Measurements from ENCODE around the gene KLRG1. TPM values are rescaled to one million over a fixed set of nuclear protein-coding genes. Genes with fewer than 3 reads are reported as not detected.

The KLRG1 gene
- polyA plus RNA-seq (2012; ENCODE audit: insufficient read length, low read depth), result 1.2 TPM

DNA sequence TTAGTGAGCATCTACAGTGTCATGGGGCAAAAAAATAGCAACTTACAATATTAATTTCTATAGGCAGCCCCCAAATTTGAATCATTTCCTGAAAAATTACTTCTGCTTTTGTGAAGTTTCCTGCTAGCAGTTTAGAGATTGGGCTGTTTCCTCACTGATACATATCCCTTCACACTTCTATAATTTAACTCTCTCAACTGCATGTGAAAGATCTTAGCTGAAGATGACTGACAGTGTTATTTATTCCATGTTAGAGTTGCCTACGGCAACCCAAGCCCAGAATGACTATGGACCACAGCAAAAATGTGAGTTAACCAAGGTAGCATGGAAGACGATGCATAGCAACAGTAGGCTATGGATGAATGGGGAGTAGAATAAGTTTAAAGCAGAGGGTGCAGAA, at the start of gene KLRG1:
KLRG1 (plus strand) TSS at position 134 of the 400 bp plus-strand sequence; CDS start at position 224, 90 bp downstream.
- TF ChIP-seq TAF1 (IDR thresholded peaks at IDR 0.05; ENCODE audit: borderline replicate concordance, insufficient read depth, low read length) (no peak), FOXP2 (optimal IDR thresholded peaks at IDR 0.05; ENCODE audit: borderline replicate concordance, extremely low read depth, extremely low read length, insufficient read depth) (no peak), POLR2AphosphoS5 (IDR thresholded peaks at IDR 0.05; ENCODE audit: low read depth, low read length) (no peak)

DNA sequence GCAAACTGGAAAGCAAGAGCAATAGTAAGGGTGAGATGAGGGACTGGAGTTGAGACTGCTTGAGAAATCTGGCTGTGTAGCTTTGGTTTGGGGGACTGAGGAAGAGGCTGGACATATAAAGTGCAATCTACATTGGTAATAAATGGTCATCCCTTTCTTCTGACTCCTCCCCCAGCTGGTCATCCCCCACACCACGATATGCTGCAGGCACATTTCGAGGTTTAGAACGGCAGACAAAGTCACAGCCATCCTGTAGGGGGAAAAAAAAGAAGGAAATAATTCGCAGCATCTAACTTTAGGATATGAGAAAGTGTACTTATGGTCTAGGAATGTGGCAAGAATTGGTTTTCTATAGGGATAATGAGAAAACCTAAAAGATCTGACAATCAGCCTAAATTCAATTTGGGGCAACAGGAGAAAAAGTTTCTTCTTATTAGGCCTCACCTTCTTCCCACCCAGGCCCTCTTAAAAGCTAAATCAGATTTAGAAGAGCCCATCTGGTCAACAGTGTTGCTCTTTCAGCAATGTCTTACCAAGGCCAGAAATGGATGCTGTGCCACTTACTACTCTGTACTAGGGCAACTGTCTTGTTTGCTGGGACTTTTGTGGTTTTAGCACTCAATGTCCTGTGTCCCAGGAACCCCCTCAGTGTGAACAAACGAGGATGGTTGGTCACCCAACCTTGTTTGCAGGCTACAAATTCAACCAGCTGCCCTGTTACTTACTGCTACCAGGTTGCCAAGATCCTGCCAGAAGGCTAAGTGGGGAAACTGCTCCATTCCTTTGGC, 47.5 kb upstream of the KLRG1 start:
- no peak for TF ChIP-seq SIN3A (IDR thresholded peaks at IDR 0.05; ENCODE audit: borderline replicate concordance, insufficient read depth, low read length)
- no peak for TF ChIP-seq FOXP2 (optimal IDR thresholded peaks at IDR 0.05; ENCODE audit: borderline replicate concordance, extremely low read depth, extremely low read length, insufficient read depth)
- TF ChIP-seq POLR2AphosphoS5 (IDR thresholded peaks at IDR 0.05; ENCODE audit: low read depth, low read length), result no peak

DNA sequence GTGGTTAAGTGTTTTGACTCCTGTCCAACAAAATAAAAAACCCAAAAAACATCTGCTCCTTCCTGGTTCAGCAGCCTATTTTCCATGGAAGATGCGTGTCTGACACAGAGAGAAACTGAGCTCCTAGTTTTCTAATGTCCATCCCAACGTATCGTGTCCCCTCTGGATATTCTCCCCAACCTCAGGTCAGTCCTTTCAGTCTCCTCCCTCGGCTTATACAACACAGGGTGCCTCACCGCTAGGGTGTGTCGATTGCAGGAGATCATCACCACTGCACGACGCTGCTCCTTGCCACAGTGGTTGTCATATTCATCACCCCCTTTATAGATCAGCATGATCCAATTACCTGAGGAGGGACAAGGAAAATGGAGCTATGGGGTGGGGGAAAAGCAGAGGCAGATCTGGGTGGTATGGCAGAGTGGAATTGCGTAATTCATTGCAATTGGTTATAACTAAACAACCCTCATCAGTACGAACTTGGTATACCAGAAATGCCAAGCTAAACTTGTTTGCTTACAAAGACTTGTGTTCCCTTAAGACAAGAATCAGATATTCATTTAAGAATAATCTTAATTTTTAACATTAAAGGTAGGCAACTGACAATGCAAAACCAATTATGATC, 45.7 kb upstream of the KLRG1 start:
- TF ChIP-seq SIN3A (IDR thresholded peaks at IDR 0.05; ENCODE audit: borderline replicate concordance, insufficient read depth, low read length) (no peak), FOXP2 (optimal IDR thresholded peaks at IDR 0.05; ENCODE audit: borderline replicate concordance, extremely low read depth, extremely low read length, insufficient read depth) (no peak), TAF1 (IDR thresholded peaks at IDR 0.05; ENCODE audit: borderline replicate concordance, insufficient read depth, low read length) (no peak), POLR2AphosphoS5 (IDR thresholded peaks at IDR 0.05; ENCODE audit: low read depth, low read length) (no peak)
- TF ChIP-seq, protein P1, sequence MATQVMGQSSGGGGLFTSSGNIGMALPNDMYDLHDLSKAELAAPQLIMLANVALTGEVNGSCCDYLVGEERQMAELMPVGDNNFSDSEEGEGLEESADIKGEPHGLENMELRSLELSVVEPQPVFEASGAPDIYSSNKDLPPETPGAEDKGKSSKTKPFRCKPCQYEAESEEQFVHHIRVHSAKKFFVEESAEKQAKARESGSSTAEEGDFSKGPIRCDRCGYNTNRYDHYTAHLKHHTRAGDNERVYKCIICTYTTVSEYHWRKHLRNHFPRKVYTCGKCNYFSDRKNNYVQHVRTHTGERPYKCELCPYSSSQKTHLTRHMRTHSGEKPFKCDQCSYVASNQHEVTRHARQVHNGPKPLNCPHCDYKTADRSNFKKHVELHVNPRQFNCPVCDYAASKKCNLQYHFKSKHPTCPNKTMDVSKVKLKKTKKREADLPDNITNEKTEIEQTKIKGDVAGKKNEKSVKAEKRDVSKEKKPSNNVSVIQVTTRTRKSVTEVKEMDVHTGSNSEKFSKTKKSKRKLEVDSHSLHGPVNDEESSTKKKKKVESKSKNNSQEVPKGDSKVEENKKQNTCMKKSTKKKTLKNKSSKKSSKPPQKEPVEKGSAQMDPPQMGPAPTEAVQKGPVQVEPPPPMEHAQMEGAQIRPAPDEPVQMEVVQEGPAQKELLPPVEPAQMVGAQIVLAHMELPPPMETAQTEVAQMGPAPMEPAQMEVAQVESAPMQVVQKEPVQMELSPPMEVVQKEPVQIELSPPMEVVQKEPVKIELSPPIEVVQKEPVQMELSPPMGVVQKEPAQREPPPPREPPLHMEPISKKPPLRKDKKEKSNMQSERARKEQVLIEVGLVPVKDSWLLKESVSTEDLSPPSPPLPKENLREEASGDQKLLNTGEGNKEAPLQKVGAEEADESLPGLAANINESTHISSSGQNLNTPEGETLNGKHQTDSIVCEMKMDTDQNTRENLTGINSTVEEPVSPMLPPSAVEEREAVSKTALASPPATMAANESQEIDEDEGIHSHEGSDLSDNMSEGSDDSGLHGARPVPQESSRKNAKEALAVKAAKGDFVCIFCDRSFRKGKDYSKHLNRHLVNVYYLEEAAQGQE (IDR thresholded peaks at IDR 0.05; ENCODE audit: insufficient read depth in 1 of 2, low read depth in 2 of 2, low read length in 2 of 2), result no peak

DNA sequence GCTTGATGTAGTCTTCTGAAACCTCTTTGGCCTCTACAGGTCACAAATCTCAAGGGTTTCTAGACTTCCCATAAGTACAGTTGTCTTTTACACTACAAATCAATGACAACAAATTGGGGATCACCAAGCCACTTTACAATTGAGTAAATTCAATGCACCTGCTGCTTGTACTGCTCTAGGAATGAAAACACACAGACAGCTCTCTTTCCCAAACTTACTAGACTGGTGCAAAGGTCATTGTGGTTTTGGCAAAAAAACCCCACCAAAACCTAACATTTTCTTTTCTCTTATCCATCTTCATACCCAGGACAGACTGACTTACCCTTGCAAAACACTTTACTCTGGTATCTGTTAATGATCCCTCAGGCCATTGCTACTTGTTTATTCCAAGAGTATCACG, 42.6 kb upstream of the KLRG1 start:
- TF ChIP-seq SIN3A (IDR thresholded peaks at IDR 0.05; ENCODE audit: borderline replicate concordance, insufficient read depth, low read length), result no peak
- no peak for TF ChIP-seq POLR2AphosphoS5 (IDR thresholded peaks at IDR 0.05; ENCODE audit: low read depth, low read length)
- TF ChIP-seq FOXP2 (optimal IDR thresholded peaks at IDR 0.05; ENCODE audit: borderline replicate concordance, extremely low read depth, extremely low read length, insufficient read depth), result no peak
- TF ChIP-seq, protein P1 (IDR thresholded peaks at IDR 0.05; ENCODE audit: insufficient read depth in 1 of 2, low read depth in 2 of 2, low read length in 2 of 2), result no peak
- no peak for TF ChIP-seq TAF1 (IDR thresholded peaks at IDR 0.05; ENCODE audit: borderline replicate concordance, insufficient read depth, low read length)

DNA sequence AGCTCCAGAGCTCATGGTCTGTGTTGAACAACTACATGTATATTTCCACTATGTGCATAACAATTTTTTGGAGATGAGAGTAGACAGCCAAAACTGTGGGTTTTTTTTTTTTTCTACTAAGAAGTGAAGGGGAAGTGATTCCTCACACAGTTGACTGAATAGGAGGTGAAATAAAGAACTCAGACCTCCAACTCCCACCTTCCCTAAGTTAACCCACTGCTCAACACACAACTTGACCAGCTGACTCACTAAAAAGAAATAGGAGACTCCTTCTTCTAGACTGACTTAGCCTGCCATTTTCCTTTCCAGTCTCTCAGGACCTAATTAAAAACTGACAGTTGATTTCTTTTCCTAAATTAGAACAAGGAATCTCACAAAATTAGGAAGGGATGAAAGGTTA, 41.6 kb upstream of the KLRG1 start:
- TF ChIP-seq SIN3A (IDR thresholded peaks at IDR 0.05; ENCODE audit: borderline replicate concordance, insufficient read depth, low read length) (no peak), FOXP2 (optimal IDR thresholded peaks at IDR 0.05; ENCODE audit: borderline replicate concordance, extremely low read depth, extremely low read length, insufficient read depth) (no peak), TAF1 (IDR thresholded peaks at IDR 0.05; ENCODE audit: borderline replicate concordance, insufficient read depth, low read length) (no peak), POLR2AphosphoS5 (IDR thresholded peaks at IDR 0.05; ENCODE audit: low read depth, low read length) (no peak)
- TF ChIP-seq, protein P1 (IDR thresholded peaks at IDR 0.05; ENCODE audit: insufficient read depth in 1 of 2, low read depth in 2 of 2, low read length in 2 of 2), result no peak
